MCF 10A (cell line): ENCODE data around the gene SCN1A. TPM values are rescaled to one million over a fixed set of nuclear protein-coding genes. Genes with fewer than 3 reads are reported as not detected.
A peak's percentile ranks its signal among the peaks of the same experiment; 100 is the strongest.

Source experiments
- BruUV-seq: library from RNA; stranded (reverse); fragments of 400-500 nt; replicated peaks from 2 replicates; lab custom pipeline; 2021; lab: Mats Ljungman, UMichigan
- CTCF ChIA-PET: fragments of 300-600 bp; sonication (Branson Sonifier 250); formaldehyde crosslinking; extraction: SDS; loops from one replicate; lab custom pipeline; 2021; ENCODE audit warnings: antibody characterized with exemption, inconsistent platforms; lab: Yijun Ruan, JAX
- POLR2A ChIA-PET: fragments of 300-600, 350-650 bp; sonication (Branson Sonifier 250); formaldehyde crosslinking; extraction: SDS; loops from one replicate; lab custom pipeline; 2020; ENCODE audit warnings: antibody characterized with exemption, inconsistent platforms; lab: Yijun Ruan, JAX
- DNase-seq: peaks from one replicate; pipeline ENCODE4 v3.0.0-alpha.2; 2018; ENCODE audit not compliant: unreplicated experiment
- H3K27ac Mint-ChIP-seq: one replicate; pipeline ENCODE4 v1.8.0; 2022; ENCODE audit warnings: mild to moderate bottlenecking, low read depth, mixed read lengths; ENCODE audit not compliant: unreplicated experiment
- H3K27me3 Mint-ChIP-seq: one replicate; pipeline ENCODE4 v1.8.0; 2022; ENCODE audit warnings: mixed read lengths; ENCODE audit not compliant: insufficient read depth, unreplicated experiment
- H3K36me3 Mint-ChIP-seq: one replicate; pipeline ENCODE4 v1.8.0; 2022; ENCODE audit warnings: mild to moderate bottlenecking, moderate library complexity, mixed read lengths; ENCODE audit not compliant: insufficient read depth, unreplicated experiment
- H3K4me1 Mint-ChIP-seq: one replicate; pipeline ENCODE4 v1.8.0; 2022; ENCODE audit warnings: mixed read lengths; ENCODE audit not compliant: insufficient read depth, unreplicated experiment
- H3K4me3 Mint-ChIP-seq: one replicate; pipeline ENCODE4 v1.8.0; 2022; ENCODE audit warnings: mild to moderate bottlenecking, moderate library complexity, mixed read lengths; ENCODE audit not compliant: unreplicated experiment
- H3K9me3 Mint-ChIP-seq: one replicate; pipeline ENCODE4 v1.8.0; 2022; ENCODE audit warnings: mixed read lengths; ENCODE audit not compliant: unreplicated experiment
- intact Hi-C: fragments of 100-400 bp; cut with micrococcal nuclease; formaldehyde crosslinking; loops from 2 replicates; pipeline ENCODE4 v1.14.1; 2022
- total RNA-seq: library from RNA; stranded (reverse); gene quantifications from 2 replicates; pipeline ENCODE4 v1.2.3, GENCODE V29; 2022
- TF ChIP-seq, protein P1 (sequence below): fragments of 200-600 bp; IDR thresholded peaks from one replicate; pipeline ENCODE4 v1.8.0; 2022; ENCODE audit warnings: antibody characterized with exemption, mild to moderate bottlenecking; ENCODE audit not compliant: unreplicated experiment

The SCN1A gene
- total RNA-seq, 1 experiment from 2014 or later, result not detected

DNA sequence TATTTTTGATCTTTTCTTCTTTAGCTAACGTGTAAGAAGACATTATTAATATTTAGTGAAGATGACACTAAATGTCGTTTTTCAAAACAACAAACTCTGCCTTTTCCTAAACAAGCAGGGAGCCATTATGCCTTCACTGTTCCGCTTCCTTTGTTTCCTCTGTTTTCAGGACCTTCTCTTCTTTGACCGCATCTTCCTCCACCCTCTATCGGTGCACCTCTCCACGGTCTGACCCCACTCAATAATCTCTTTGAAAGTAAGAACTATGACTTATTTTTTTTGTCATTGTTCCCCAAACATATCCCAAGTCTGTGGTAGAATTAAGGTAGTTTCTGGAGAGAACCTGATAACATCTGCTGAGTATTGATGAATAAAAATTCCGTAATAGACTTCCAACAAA lies 5.8 kb upstream of the SCN1A start:
- Mint-ChIP-seq H3K4me3 (no peak overlapping the region), H3K27ac (no peak overlapping the region), H3K27me3 (peaks cover 86% of the 10 kb centered on the region), H3K4me1 (no peaks in the 10 kb centered on the region), H3K36me3 (no peaks in the 10 kb centered on the region), H3K9me3 (no peaks in the 10 kb centered on the region)
- intact Hi-C loops, result no loop called here
- TF ChIP-seq, protein P1, sequence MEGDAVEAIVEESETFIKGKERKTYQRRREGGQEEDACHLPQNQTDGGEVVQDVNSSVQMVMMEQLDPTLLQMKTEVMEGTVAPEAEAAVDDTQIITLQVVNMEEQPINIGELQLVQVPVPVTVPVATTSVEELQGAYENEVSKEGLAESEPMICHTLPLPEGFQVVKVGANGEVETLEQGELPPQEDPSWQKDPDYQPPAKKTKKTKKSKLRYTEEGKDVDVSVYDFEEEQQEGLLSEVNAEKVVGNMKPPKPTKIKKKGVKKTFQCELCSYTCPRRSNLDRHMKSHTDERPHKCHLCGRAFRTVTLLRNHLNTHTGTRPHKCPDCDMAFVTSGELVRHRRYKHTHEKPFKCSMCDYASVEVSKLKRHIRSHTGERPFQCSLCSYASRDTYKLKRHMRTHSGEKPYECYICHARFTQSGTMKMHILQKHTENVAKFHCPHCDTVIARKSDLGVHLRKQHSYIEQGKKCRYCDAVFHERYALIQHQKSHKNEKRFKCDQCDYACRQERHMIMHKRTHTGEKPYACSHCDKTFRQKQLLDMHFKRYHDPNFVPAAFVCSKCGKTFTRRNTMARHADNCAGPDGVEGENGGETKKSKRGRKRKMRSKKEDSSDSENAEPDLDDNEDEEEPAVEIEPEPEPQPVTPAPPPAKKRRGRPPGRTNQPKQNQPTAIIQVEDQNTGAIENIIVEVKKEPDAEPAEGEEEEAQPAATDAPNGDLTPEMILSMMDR, result no peak
- no peak for DNase-seq
- CTCF ChIA-PET, result no interaction called here
- BruUV-seq, result no TSS peak
- POLR2A ChIA-PET, result interaction anchor here (0.7 kb wide), 1 partner anchor 186 kb away, joined by 3 read pairs; no protein-coding TSS in a partner anchor

DNA sequence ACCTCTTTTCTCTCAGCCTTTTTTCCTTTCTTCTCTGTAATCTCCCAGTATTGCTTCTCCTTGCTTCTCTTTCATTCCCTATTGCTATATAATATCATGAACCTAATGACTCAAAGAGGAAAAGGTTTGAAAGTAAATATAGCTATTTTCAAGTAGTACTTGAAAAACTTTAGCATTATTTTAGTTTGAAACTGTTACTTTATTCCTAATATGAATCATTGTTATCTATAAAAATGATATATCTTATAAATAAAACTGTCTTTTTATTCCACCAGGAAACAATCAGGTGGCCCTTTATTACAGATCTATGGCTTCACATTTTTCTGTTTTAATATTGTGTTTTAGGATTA lies 311 bp upstream of the SCN1A start:
- Mint-ChIP-seq H3K27ac (no peak overlapping the region), H3K4me1 (peaks cover 14% of the 10 kb centered on the region), H3K4me3 (no peak overlapping the region), H3K36me3 (no peaks in the 10 kb centered on the region), H3K9me3 (no peaks in the 10 kb centered on the region), H3K27me3 (peaks cover 59% of the 10 kb centered on the region)
- DNase-seq, result no peak
- ChIA-PET CTCF (interaction anchor here (0.6 to 8.8 kb wide), 35 partner anchors 9 to 725 kb away, joined by 3 to 108 read pairs (median 4); partner anchors contain the start of gene TTC21B), POLR2A (interaction anchor here (0.7 to 2.4 kb wide), 4 partner anchors 42 to 304 kb away, joined by 4 to 13 read pairs (median 4); partner anchors contain the start of gene TTC21B)
- no TSS peak for BruUV-seq
- intact Hi-C loops, result loop anchor here (1.0 kb wide), 2 partner anchors 71 to 174 kb away; no protein-coding TSS in a partner anchor
- TF ChIP-seq, protein P1, result no peak

DNA sequence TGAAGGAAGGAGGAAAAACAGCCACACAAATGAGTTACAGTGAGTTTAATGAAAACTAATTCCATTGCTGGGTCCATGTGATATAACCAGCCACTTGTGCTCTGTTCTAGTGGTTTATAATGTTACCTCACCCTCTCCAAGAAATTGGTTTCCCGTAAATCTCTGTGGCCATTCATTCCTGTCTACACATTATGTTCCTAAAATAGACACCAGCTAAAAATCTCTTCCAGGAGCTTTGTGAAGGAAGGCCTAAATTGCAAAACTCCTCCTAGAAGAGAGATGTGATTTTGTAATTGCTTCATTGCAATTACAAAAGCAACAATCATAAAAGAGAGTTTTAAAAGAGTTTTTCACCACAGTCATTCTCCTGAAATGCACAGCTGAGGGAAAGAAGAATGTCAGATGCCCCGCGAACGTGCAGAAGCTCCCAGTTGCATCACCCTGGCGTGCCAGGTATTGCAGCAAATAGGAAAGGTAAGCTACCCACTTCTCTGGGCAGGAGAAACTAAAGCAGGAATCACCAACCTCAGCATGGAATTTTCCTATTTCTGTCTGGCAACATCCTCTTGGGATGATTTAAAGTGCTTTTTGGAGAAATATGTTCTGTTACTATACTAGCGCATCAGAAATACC lies 1.7 kb downstream of the SCN1A start:
- peaks cover 14% of the 10 kb centered on the region for H3K4me1 Mint-ChIP-seq
- no TSS peak for BruUV-seq
- peak; percentile 72 for DNase-seq
- POLR2A ChIA-PET, result interaction anchor here (1.1 kb wide), 1 partner anchor 173 kb away, joined by 10 read pairs; the partner anchor contains the start of gene TTC21B
- no peaks in the 10 kb centered on the region for H3K9me3 Mint-ChIP-seq
- TF ChIP-seq, protein P1, result no peak
- H3K36me3 Mint-ChIP-seq, result no peaks in the 10 kb centered on the region
- no peak overlapping the region for H3K4me3 Mint-ChIP-seq
- no peak overlapping the region for H3K27ac Mint-ChIP-seq
- CTCF ChIA-PET, result interaction anchor here (0.6 to 8.8 kb wide), 9 partner anchors 8 to 176 kb away, joined by 3 to 108 read pairs (median 4); partner anchors contain the start of gene TTC21B
- intact Hi-C loops, result no loop called here
- H3K27me3 Mint-ChIP-seq, result peaks cover 64% of the 10 kb centered on the region

DNA sequence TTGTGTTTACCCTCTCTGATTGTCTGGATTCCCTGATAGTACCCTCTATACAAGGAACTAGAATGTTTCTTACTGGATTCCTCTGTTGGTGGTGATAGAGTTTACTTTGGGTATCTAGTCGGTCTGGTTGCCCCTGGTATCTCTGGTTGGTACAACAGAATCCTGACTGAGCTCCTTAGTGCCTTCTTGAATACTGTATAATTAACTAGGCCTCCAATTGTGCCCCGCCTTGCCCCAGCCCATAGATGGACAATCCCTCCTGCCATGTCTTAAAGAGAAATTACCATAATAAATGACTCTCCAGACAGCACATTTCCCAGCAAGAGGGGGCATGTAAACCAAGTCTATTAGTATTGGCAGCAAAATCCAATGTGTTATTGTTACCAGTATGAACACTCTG lies 2.3 kb downstream of the SCN1A start:
- no peak for DNase-seq
- no peaks in the 10 kb centered on the region for H3K9me3 Mint-ChIP-seq
- intact Hi-C loops, result no loop called here
- H3K27ac Mint-ChIP-seq, result no peak overlapping the region
- no peaks in the 10 kb centered on the region for H3K36me3 Mint-ChIP-seq
- POLR2A ChIA-PET, result interaction anchor here (1.1 kb wide), 1 partner anchor 172 kb away, joined by 10 read pairs; the partner anchor contains the start of gene TTC21B
- H3K27me3 Mint-ChIP-seq, result peaks cover 59% of the 10 kb centered on the region
- TF ChIP-seq, protein P1, result no peak
- no peak overlapping the region for H3K4me3 Mint-ChIP-seq
- CTCF ChIA-PET, result interaction anchor here (0.6 to 8.8 kb wide), 8 partner anchors 9 to 175 kb away, joined by 3 to 108 read pairs (median 4); partner anchors contain the start of gene TTC21B
- BruUV-seq, result no TSS peak
- peaks cover 14% of the 10 kb centered on the region for H3K4me1 Mint-ChIP-seq
